ENCODE measurements around the gene SRP14. TPM values are rescaled to one million over a fixed set of nuclear protein-coding genes. Genes with fewer than 3 reads are reported as not detected.
A peak's percentile ranks its signal among the peaks of the same experiment; 100 is the strongest.

SRP14 gene
- total RNA-seq, 1 donor from 2014 or later: 309 TPM

DNA sequence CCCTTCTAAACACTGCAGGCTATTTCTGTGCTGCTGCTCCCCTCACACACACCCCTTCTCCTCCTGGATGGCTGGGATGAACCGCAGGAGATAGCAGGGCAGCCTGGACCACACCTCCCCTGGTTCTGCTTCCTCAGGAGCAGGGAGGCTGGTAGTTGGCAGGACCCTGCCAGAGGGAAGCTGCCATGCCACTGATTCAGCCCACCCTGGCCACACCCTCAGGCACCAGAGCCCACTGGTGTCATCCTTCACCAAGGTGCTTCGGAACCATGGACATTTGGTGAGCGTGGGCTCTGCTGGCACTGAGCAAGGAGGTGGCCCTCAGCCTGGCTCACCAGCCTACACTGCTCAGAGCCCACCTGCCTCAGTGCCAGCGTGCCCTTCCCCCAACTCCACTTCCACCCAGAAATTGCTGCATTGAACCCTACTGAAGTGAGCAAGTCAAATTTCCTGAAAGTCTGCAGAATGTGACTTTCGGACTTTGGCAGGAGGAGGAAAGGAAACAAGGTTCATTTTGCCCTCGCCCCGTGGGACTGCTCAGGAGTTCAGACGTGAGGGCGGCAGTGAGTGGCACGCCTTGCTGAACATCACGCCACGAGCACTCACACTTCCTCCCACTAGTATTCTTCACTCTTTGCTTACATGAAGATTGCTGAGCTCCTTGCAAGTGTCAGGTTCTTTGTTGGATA is 43.4 kb upstream of the SRP14 start:
- no peak for DNase-seq (ENCODE audit: low read depth)
- no peaks in the 10 kb centered on the region for H3K36me3 ChIP-seq (ENCODE audit: control insufficient read depth, insufficient read depth, low read length)
- H3K4me3 ChIP-seq (ENCODE audit: low read depth, low read length): no peak overlapping the region
- H3K27me3 ChIP-seq (ENCODE audit: control insufficient read depth, insufficient read depth, low read length): no peaks in the 10 kb centered on the region
- TF ChIP-seq, protein P1, sequence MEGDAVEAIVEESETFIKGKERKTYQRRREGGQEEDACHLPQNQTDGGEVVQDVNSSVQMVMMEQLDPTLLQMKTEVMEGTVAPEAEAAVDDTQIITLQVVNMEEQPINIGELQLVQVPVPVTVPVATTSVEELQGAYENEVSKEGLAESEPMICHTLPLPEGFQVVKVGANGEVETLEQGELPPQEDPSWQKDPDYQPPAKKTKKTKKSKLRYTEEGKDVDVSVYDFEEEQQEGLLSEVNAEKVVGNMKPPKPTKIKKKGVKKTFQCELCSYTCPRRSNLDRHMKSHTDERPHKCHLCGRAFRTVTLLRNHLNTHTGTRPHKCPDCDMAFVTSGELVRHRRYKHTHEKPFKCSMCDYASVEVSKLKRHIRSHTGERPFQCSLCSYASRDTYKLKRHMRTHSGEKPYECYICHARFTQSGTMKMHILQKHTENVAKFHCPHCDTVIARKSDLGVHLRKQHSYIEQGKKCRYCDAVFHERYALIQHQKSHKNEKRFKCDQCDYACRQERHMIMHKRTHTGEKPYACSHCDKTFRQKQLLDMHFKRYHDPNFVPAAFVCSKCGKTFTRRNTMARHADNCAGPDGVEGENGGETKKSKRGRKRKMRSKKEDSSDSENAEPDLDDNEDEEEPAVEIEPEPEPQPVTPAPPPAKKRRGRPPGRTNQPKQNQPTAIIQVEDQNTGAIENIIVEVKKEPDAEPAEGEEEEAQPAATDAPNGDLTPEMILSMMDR (IDR thresholded peaks at IDR 0.05; ENCODE audit: insufficient read depth, low read length, poor library complexity, severe bottlenecking): no peak

DNA sequence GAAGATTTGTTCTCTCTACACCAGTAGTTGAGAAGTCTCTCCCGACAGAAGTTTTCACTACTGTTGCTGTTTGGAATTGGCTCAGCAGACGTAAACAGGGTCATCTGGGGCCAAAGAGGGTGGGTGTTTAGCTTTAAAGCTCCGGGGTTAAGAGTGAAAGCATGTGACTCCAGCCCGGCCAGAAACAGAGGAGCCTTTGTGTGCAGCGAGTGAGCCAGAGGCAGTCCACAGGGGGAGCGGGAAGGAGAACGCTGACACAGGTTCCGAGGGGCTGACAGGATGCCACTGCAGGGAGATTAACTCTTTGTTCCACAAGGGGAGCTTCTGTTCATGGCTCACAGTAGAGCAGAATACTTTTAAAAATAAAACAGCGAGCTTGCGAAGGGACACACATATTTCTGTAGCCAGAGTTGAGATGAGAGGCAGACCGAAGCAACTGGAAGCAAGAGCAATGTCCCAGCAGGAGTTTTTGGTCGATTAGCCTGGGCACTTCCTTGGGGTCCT is 42.8 kb upstream of the SRP14 start:
- DNase-seq (ENCODE audit: low read depth): no peak
- Histone ChIP-seq H3K4me3 (ENCODE audit: low read depth, low read length) (no peak overlapping the region), H3K36me3 (ENCODE audit: control insufficient read depth, insufficient read depth, low read length) (no peaks in the 10 kb centered on the region), H3K27me3 (ENCODE audit: control insufficient read depth, insufficient read depth, low read length) (no peaks in the 10 kb centered on the region)
- TF ChIP-seq, protein P1 (IDR thresholded peaks at IDR 0.05; ENCODE audit: insufficient read depth, low read length, poor library complexity, severe bottlenecking): peak; percentile 1

DNA sequence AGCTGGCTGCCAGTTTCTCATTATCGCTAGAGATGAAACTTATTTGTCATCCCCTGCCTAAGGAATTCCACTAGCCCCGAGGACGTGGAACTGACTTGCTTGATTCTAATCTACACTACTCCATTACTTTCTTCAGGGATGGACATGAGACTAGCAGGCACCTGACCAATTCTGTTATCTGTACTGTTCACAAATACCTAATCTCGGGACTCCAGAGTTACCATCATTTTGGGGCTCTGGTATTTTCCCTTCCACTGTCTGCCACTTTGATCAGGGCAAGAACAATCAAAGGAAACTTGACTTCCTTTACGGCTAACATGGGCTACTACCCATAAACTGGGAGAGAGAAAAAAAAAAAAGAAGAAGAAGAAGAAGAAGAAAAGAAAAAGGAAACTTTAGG is 41.9 kb upstream of the SRP14 start:
- no peaks in the 10 kb centered on the region for H3K36me3 ChIP-seq (ENCODE audit: control insufficient read depth, insufficient read depth, low read length)
- no peak overlapping the region for H3K4me3 ChIP-seq (ENCODE audit: low read depth, low read length)
- no peaks in the 10 kb centered on the region for H3K27me3 ChIP-seq (ENCODE audit: control insufficient read depth, insufficient read depth, low read length)
- TF ChIP-seq, protein P1 (IDR thresholded peaks at IDR 0.05; ENCODE audit: insufficient read depth, low read length, poor library complexity, severe bottlenecking): no peak
- no peak for DNase-seq (ENCODE audit: low read depth)

DNA sequence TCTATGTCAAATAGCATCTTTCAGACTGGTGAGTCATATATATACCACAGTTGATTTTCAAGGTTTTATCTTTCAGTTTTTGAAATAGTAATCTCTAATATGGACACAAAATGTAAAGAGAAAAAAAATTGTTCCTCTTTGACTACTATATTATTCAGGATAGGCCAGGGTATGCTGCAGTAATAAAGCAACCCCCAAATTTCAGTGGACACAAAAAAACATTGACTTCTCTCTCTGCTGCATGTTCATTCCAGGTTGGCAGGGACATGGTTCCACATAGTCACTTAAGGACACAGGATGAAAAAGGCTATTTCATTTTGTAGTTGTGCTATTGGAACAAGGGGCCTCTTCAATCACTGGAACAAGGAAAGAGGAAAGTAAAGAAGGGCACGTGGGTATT is 41.1 kb upstream of the SRP14 start:
- Histone ChIP-seq H3K4me3 (ENCODE audit: low read depth, low read length) (no peak overlapping the region), H3K27me3 (ENCODE audit: control insufficient read depth, insufficient read depth, low read length) (no peaks in the 10 kb centered on the region), H3K36me3 (ENCODE audit: control insufficient read depth, insufficient read depth, low read length) (no peaks in the 10 kb centered on the region)
- TF ChIP-seq, protein P1 (IDR thresholded peaks at IDR 0.05; ENCODE audit: insufficient read depth, low read length, poor library complexity, severe bottlenecking): no peak
- no peak for DNase-seq (ENCODE audit: low read depth)

DNA sequence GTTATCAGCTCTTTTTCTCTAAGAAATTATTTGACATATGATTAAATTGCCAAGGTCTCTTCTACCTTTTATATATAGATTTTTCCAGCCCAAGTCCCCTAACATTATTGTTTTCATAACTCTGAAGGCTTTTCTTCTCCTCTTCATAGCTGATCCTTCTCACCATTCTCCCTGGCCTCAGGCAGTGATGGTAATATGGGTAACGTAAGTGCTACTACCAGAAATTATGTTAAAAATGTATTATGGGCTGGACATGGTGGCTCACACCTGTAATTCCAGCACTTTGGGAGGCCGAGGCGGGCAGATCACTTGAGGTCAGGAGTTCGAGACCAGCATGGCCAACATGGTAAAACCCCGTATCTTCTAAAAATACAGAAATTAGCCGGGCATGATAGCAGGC is 40.5 kb upstream of the SRP14 start:
- Histone ChIP-seq H3K4me3 (ENCODE audit: low read depth, low read length) (no peak overlapping the region), H3K36me3 (ENCODE audit: control insufficient read depth, insufficient read depth, low read length) (no peaks in the 10 kb centered on the region), H3K27me3 (ENCODE audit: control insufficient read depth, insufficient read depth, low read length) (no peaks in the 10 kb centered on the region)
- TF ChIP-seq, protein P1 (IDR thresholded peaks at IDR 0.05; ENCODE audit: insufficient read depth, low read length, poor library complexity, severe bottlenecking): no peak
- DNase-seq (ENCODE audit: low read depth): no peak

Measured in kidney epithelial cell (primary cell).